ENCODE measurements around the gene BDP1. TPM values are rescaled to one million over a fixed set of nuclear protein-coding genes. Genes with fewer than 3 reads are reported as not detected.

Gene BDP1
- total and polyA plus RNA-seq, 8 donors: 6.4 to 90.7 (median 31.1) TPM

DNA sequence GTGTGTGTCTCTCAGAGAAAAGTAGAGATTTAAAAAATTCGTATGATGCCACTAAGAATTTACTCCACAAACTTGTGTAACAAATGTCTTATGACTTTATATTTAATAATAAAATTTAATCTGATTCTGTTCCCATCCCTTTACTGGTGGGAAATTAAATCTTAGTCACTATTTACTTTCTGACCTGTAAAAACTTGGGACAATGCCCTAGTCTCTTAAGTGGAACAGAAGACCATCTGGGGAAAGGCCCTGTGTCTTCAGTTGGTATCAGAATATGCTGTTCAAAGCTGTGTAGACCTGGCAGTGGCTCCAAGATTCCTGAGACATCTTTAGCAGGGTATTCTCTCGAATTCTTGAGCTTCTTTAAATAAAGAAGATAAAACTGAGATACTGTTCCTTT, 2.6 kb upstream of the BDP1 start:
- no peak overlapping the region for H3K4me3 ChIP-seq
- no peak for DNase-seq
- H3K27me3 ChIP-seq: peaks cover 0 to 31% (median 6%) of the 10 kb centered on the region in 3 donors
- H3K27ac ChIP-seq: no peak overlapping the region
- H3K9me3 ChIP-seq: no peaks in the 10 kb centered on the region
- no peaks in the 10 kb centered on the region for H3K36me3 ChIP-seq
- TF ChIP-seq POLR2AphosphoS5 (IDR thresholded peaks at IDR 0.05) (no peak), EP300 (IDR thresholded peaks at IDR 0.05) (no peak), POLR2A (IDR thresholded peaks at IDR 0.05) (no peak)
- TF ChIP-seq, protein P1, sequence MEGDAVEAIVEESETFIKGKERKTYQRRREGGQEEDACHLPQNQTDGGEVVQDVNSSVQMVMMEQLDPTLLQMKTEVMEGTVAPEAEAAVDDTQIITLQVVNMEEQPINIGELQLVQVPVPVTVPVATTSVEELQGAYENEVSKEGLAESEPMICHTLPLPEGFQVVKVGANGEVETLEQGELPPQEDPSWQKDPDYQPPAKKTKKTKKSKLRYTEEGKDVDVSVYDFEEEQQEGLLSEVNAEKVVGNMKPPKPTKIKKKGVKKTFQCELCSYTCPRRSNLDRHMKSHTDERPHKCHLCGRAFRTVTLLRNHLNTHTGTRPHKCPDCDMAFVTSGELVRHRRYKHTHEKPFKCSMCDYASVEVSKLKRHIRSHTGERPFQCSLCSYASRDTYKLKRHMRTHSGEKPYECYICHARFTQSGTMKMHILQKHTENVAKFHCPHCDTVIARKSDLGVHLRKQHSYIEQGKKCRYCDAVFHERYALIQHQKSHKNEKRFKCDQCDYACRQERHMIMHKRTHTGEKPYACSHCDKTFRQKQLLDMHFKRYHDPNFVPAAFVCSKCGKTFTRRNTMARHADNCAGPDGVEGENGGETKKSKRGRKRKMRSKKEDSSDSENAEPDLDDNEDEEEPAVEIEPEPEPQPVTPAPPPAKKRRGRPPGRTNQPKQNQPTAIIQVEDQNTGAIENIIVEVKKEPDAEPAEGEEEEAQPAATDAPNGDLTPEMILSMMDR (IDR thresholded peaks at IDR 0.05): no peak
- peaks cover 12 to 24% (median 22%) of the 10 kb centered on the region in 4 donors for H3K4me1 ChIP-seq
- 39 to 48% (median 45%) methylated on average over 2 of the region's 2 CpGs for WGBS, 5 donors
- intact Hi-C loops (cut with DNase I; ENCODE audit: low total_unique reads): no loop called here

DNA sequence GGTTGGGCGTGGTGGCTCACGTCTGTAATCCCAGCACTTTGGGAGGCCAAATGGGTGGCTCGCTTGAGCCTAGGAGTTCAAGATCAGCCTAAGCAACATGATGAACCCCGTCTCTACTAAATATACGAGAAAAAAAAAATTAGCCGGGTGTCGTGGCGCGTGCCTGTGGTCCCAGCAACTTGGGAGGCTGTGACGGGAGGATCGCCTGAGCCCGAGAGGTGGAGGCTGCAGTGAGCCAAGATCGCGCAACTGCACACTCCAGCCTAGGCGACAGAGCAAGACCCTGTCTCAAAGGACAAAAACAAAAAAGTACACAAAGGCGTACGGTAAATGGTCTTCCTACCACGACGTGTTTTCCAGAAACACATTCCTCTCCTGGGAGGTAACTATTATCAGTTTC, 538 bp upstream of the BDP1 start:
- H3K4me3 ChIP-seq: peak overlapping the region; percentile 65 to 91 (median 82)
- WGBS, 5 donors: 65 to 70% (median 68%) methylated on average over 19 of the region's 19 CpGs

DNA sequence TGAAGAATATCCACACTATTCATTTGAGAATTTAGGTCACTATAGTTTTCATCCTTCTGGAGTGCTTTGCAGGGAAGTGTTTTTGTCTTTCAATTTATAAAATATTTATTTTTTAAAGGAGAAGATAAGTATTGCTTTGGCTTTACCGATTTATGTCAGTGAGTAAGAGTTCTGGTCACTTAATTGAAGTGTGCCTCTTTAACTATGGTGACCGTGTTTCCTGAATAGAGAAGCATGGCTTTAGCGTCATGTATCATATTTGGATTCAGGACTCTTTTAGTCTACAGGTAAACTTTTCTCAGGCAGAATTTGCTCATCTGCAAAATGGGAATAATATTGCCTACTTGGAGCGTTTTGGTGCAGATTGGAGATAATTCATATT, 902 bp downstream of the BDP1 start:
- 1 to 4% (median 4%) methylated on average over 4 of the region's 4 CpGs for WGBS, 5 donors

More for the DNA sequence above, 538 bp upstream of the BDP1 start:
- Histone ChIP-seq H3K27ac (peak overlapping the region in 4 of 5 donors; percentile 91 to 95 (median 92)), H3K4me1 (peaks cover 12 to 31% (median 23%) of the 10 kb centered on the region in 4 donors), H3K27me3 (peaks cover 0 to 25% (median 6%) of the 10 kb centered on the region in 3 donors), H3K36me3 (peaks cover 11 to 16% (median 15%) of the 10 kb centered on the region in 4 donors), H3K9me3 (no peaks in the 10 kb centered on the region)
- DNase-seq: peak in 1 of 2 donors; percentile 34
- TF ChIP-seq POLR2AphosphoS5 (IDR thresholded peaks at IDR 0.05): no peak
- no peak for TF ChIP-seq EP300 (IDR thresholded peaks at IDR 0.05)
- TF ChIP-seq, protein P1 (IDR thresholded peaks at IDR 0.05): no peak
- intact Hi-C loops (cut with DNase I; ENCODE audit: low total_unique reads): no loop called here

DNA sequence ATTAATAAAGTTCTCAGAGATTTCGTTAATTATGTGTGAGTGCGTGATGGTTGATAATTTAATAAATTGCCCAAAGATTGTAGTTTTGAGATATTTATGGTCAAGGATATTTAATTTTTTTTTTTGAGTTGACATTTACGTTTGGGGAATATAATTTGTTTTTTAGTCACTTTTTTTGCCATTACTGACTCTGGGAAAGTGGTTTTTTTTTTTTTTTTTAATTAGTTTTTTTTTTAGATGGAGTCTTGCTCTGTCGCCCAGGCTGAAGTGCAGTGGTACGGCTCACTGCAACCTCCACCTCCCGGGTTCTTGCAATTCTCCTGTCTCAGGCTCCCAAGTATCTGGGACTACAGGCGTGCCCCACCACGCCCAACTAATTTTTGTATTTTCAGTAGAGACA, 1.7 kb downstream of the BDP1 start:
- TF ChIP-seq EP300 (IDR thresholded peaks at IDR 0.05): no peak
- no peak for TF ChIP-seq POLR2AphosphoS5 (IDR thresholded peaks at IDR 0.05)
- TF ChIP-seq, protein P1 (IDR thresholded peaks at IDR 0.05): no peak
- TF ChIP-seq POLR2A (IDR thresholded peaks at IDR 0.05): no peak
- H3K36me3 ChIP-seq: peaks cover 18 to 38% (median 37%) of the 10 kb centered on the region in 4 donors
- H3K9me3 ChIP-seq: no peaks in the 10 kb centered on the region
- H3K4me3 ChIP-seq: peak overlapping the region in 3 of 4 donors; percentile 81 to 91 (median 83)
- H3K27ac ChIP-seq: no peak overlapping the region
- H3K27me3 ChIP-seq: peaks cover 0 to 3% (median 0%) of the 10 kb centered on the region in 3 donors
- H3K4me1 ChIP-seq: peaks cover 12 to 31% (median 23%) of the 10 kb centered on the region in 4 donors
- WGBS, 5 donors: 86 to 92% (median 90%) methylated on average over 8 of the region's 8 CpGs
- no peak for DNase-seq
- intact Hi-C loops (cut with DNase I; ENCODE audit: low total_unique reads): no loop called here

More for the DNA sequence above, 902 bp downstream of the BDP1 start:
- no peak for DNase-seq
- intact Hi-C loops (cut with DNase I; ENCODE audit: low total_unique reads): no loop called here
- Histone ChIP-seq H3K27ac (peak overlapping the region in 4 of 5 donors; percentile 91 to 95 (median 92)), H3K27me3 (peaks cover 0 to 11% (median 0%) of the 10 kb centered on the region in 3 donors), H3K4me3 (peak overlapping the region; percentile 65 to 91 (median 82)), H3K36me3 (peaks cover 15 to 31% (median 30%) of the 10 kb centered on the region in 4 donors), H3K4me1 (peaks cover 12 to 31% (median 23%) of the 10 kb centered on the region in 4 donors), H3K9me3 (no peaks in the 10 kb centered on the region)
- no peak for TF ChIP-seq POLR2AphosphoS5 (IDR thresholded peaks at IDR 0.05)

DNA sequence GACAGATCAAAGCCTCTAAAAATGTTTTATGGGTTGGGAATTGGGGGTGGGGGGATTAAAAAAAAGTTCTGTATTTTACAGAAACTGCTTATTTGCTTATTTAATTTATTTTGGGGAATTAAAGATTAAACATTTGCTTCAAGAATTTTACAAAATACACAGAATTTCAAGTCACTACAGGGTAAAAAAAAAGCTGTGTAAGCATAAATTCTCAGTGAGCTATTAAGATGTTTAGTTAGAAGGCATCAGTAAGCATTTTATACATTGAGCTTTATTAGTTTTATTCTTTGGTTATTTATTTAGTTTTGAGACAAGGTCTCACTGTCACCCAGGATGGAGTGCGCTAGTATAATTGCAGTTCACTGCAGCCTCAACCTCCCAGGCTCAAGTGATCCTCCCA, 5.2 kb downstream of the BDP1 start:
- peaks cover 6 to 25% (median 18%) of the 10 kb centered on the region in 4 donors for H3K4me1 ChIP-seq
- no peak for TF ChIP-seq POLR2A (IDR thresholded peaks at IDR 0.05)
- TF ChIP-seq, protein P1 (IDR thresholded peaks at IDR 0.05): no peak
- no peak for TF ChIP-seq POLR2AphosphoS5 (IDR thresholded peaks at IDR 0.05)
- TF ChIP-seq EP300 (IDR thresholded peaks at IDR 0.05): no peak
- WGBS, 5 donors: 96 to 100% (median 100%) methylated on average over 1 of the region's 1 CpG

More for the DNA sequence above, 5.2 kb downstream of the BDP1 start:
- no peaks in the 10 kb centered on the region for H3K9me3 ChIP-seq
- intact Hi-C loops (cut with DNase I; ENCODE audit: low total_unique reads): no loop called here
- no peak overlapping the region for H3K4me3 ChIP-seq
- DNase-seq: no peak
- no peak overlapping the region for H3K27ac ChIP-seq
- H3K27me3 ChIP-seq: no peaks in the 10 kb centered on the region
- H3K36me3 ChIP-seq: peaks cover 43 to 74% (median 73%) of the 10 kb centered on the region in 4 donors

Data from stomach (tissue), 9 donors.